GM13977 (cell line): ENCODE measurements around the gene SMYD3.

Experiments
- DNase-seq: peaks from one replicate; pipeline ENCODE4 v3.0.0; 2012; ENCODE audit warnings: low spot score
- in situ Hi-C: fragments of 300-500 bp; cut with MboI; formaldehyde crosslinking; loops from one replicate; pipeline ENCODE4 v1.12.0; 2022; ENCODE audit warnings: low sequenced_read_pairs, low pct_unique_long_range_greater_than_20kb, mixed read lengths, inconsistent platforms; ENCODE audit not compliant: unreplicated experiment
- TF ChIP-seq, protein P1 (sequence below): IDR thresholded peaks from 2 replicates; pipeline ENCODE4 v1.5.1; 2012; ENCODE audit warnings: mild to moderate bottlenecking, control low read depth; ENCODE audit not compliant: insufficient read depth; ENCODE audit errors: extremely low read depth, missing control alignments

Gene SMYD3

DNA sequence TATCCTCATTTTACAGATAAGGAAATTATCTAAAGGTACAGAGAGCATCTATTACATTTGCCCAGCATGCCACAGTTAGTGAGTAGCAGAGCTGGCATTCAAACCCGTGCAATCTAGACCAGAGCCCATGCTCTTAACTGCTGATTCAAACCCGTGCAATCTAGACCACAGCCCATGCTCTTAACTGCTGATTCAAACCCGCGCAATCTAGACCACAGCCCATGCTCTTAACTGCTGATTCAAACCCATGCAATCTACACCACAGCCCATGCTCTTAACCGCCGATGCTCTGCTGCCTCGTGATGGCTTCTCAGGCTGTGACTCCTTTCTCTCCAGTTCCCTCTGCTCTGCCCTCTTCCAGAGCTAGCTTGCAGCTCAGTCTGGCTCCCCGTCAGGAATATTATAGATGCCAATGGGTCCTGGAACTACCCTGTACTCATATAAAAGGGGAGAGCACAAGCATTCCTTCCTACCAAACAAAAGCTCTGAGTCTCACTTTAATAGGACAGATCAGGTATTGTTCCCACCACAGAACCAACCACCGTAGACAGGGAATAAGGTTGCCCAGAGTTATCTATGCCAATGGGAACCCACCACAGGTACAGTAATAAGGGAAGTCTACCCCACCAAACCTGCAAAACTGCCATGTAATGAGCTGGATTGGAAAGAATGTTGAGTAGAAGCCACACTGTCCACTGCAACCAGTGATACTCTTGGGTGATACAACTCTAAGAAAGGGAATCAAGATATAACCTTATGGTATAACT lies 78.4 kb downstream of the SMYD3 start:
- no peak for DNase-seq
- in situ Hi-C loops, result no loop called here
- TF ChIP-seq, protein P1, sequence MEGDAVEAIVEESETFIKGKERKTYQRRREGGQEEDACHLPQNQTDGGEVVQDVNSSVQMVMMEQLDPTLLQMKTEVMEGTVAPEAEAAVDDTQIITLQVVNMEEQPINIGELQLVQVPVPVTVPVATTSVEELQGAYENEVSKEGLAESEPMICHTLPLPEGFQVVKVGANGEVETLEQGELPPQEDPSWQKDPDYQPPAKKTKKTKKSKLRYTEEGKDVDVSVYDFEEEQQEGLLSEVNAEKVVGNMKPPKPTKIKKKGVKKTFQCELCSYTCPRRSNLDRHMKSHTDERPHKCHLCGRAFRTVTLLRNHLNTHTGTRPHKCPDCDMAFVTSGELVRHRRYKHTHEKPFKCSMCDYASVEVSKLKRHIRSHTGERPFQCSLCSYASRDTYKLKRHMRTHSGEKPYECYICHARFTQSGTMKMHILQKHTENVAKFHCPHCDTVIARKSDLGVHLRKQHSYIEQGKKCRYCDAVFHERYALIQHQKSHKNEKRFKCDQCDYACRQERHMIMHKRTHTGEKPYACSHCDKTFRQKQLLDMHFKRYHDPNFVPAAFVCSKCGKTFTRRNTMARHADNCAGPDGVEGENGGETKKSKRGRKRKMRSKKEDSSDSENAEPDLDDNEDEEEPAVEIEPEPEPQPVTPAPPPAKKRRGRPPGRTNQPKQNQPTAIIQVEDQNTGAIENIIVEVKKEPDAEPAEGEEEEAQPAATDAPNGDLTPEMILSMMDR, result no peak

DNA sequence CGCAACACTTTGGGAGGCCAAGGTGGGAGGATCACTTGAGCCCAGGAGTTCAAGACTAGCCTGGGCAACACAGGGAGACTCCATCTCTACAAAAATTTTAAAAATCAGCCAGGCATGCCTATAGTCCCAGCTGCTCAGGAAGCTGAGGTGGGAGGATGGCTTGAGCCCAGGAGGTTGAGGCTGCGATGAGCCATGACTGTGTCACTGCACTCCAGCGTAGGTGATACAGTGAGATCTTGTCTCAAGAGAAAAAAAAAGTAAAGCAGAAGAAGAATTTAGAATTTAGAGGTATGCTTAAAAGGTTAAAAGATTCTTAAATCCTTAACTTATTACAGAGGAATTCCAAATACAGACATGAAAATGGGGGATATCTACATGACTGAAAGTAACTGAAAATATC lies 79.5 kb downstream of the SMYD3 start:
- in situ Hi-C loops, result no loop called here
- TF ChIP-seq, protein P1, result no peak
- DNase-seq, result no peak

DNA sequence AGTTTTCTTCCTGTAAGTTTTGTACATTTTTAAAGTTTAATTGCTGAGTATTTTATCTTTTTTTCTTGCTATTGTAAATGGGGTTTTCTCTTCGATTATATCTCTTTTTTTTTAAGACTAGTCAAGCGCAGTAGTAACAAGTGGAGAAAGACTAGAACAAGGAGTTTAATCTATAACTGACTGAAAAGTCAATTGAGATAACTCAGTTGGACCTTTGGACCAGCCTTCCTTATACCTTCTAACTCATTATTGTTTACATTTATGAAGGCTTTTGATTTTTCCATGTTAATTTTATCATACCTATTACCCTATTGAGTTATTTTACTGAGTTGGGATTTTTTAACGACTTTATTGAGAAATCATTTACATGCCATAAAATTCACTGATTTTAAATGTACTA lies 81.2 kb downstream of the SMYD3 start:
- in situ Hi-C loops, result no loop called here
- TF ChIP-seq, protein P1, result no peak

DNA sequence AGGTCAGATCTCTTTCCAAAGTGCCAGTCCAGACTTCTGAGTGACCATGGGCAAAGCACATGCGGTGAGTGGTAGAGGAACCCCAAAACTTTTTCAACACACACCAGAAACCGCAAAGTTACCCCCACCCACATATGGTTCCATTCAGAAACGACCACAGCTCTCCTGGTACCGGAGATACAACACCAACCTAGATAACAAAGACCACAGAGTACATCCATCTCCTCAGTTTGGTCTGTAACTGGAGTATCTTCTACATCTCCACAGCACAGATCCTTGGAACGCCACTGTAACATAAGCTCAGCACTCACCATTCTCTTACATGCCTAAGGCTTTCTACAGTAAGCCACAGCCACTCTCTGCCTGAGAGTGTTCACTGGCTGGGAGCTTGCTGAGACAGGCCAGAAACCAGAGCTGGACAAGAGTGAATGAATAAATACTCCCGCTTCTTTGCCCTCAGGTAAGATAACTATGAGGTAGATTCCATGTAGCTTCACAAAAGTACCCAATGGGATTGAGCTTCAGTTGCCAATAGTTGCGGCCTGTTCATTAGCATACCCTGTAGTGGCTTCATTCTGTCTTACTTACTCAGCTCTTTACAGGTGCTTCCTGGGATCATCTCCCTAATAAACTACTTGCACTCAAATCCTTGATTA lies 81.8 kb downstream of the SMYD3 start:
- in situ Hi-C loops, result no loop called here
- TF ChIP-seq, protein P1, result no peak
- DNase-seq, result no peak

More for the DNA sequence above, 81.2 kb downstream of the SMYD3 start:
- DNase-seq, result no peak

DNA sequence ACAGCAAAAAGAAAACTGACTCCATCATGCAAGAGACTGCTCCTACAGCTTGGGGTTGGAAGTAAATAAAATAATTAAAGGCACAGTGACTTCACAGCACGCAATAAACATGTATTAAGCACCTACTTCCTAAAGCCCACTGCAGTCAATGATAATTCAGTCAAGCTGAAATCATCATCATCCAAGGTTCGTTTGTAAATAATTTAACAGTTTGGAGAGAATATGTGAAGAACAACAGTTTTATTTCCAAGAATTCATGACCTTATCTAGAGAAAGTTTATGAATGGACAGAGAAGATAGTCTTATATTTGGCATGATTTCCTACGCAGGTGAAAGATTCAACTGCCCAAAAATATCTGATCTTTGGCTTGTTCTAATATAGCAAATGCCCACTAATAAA lies 86.8 kb downstream of the SMYD3 start:
- no peak for DNase-seq
- TF ChIP-seq, protein P1, result no peak
- in situ Hi-C loops, result no loop called here

DNA sequence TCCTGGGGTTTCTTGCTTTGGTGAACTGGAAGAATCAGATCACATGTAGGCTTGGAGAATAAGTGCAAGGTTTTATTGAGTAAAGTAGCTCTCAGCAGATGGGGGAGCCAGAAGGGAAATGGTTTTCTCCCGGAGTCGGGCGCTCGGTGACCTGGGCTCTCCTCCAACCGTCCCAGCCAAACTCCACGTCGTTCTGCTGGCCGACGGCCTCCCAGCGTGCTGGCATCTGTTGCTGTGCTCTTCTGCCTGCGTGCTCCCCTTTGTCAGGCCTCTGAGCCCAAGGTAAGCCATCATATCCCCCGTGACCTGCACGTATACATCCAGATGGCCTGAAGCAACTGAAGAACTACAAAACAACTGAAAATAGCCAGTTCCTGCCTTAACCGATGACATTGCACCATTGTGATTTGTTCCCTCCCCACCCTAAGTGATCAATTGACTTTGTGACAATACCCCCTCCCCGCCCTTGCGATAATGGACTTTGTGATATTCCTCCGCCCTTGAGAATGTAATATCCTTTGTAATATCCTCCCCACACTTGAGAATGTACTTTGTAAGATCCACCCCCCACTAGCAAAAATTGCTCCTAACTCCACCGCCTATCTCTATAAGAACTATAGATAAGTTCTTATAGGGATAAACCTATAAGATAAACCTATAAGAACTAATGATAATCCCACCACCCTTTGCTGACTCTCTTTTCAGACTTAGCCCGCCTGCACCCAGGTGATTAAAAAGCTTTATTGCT lies 88.3 kb downstream of the SMYD3 start:
- TF ChIP-seq, protein P1, result no peak
- DNase-seq, result no peak
- in situ Hi-C loops, result no loop called here
